Smooth muscle cell of the umbilical artery (primary cell): ENCODE data around the gene ZCCHC13. TPM values are rescaled to one million over a fixed set of nuclear protein-coding genes. Genes with fewer than 3 reads are reported as not detected.

Experiments
- total RNA-seq: library from RNA; depleted of rRNA; stranded (reverse); fragments of >200 nt; gene quantifications from 2 replicates; pipeline ENCODE4 v1.2.3, GENCODE V29; 2014

The ZCCHC13 gene
- not detected in 2 replicates for total RNA-seq

DNA sequence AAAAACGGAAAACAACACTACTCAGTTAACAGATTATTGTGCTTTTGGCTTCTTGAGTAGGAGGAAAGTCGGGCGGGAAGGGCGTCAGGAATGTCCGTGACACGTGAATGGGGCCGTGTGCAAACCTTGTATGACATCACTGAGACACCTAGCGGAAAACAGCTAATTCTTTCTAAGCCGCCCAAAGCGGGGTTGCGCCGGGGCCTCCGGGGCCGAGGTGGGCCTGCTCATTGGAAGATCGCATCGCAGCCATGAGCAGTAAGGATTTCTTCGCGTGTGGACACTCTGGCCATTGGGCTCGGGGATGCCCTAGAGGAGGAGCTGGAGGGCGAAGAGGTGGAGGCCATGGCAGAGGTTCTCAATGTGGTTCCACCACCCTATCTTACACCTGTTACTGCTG, at the start of gene ZCCHC13:
Gene ZCCHC13 (plus strand): TSS at position 165 of the 400 bp plus-strand sequence. CDS start 87 bp downstream, at position 252.

Other genes starting within 250 kb of the ZCCHC13 start
- gene SLC16A2, start 117.3 kb downstream of the ZCCHC13 start, total RNA-seq, result 13.1 and 14.3 TPM in 2 replicates